ENCODE measurements around the gene WFDC1. TPM values are rescaled to one million over a fixed set of nuclear protein-coding genes. Genes with fewer than 3 reads are reported as not detected.

The WFDC1 gene
- total and polyA plus RNA-seq, 7 donors: 3.0 to 173 (median 15.3) TPM

GRCh38 chr16:84369105-84369504 is 74.4 kb downstream of the WFDC1 start:
- no peak for DNase-seq
- H3K9me3 ChIP-seq: no peaks in the 10 kb centered on the region
- peaks cover 0 to 9% (median 8%) of the 10 kb centered on the region in 4 donors for H3K4me1 ChIP-seq
- TF ChIP-seq POLR2AphosphoS5 (IDR thresholded peaks at IDR 0.05) (no peak), EP300 (IDR thresholded peaks at IDR 0.05) (no peak)
- 6 to 44% methylated on average over 7 of the region's 7 CpGs for WGBS, 2 donors
- peak overlapping the region in 1 of 4 donors; percentile 4 for H3K4me3 ChIP-seq
- intact Hi-C loops (cut with DNase I): no loop called here
- H3K27ac ChIP-seq: peak overlapping the region in 1 of 4 donors; percentile 35
- no peaks in the 10 kb centered on the region for H3K36me3 ChIP-seq
- H3K27me3 ChIP-seq: peaks cover 21 to 61% (median 36%) of the 10 kb centered on the region in 3 donors

DNA sequence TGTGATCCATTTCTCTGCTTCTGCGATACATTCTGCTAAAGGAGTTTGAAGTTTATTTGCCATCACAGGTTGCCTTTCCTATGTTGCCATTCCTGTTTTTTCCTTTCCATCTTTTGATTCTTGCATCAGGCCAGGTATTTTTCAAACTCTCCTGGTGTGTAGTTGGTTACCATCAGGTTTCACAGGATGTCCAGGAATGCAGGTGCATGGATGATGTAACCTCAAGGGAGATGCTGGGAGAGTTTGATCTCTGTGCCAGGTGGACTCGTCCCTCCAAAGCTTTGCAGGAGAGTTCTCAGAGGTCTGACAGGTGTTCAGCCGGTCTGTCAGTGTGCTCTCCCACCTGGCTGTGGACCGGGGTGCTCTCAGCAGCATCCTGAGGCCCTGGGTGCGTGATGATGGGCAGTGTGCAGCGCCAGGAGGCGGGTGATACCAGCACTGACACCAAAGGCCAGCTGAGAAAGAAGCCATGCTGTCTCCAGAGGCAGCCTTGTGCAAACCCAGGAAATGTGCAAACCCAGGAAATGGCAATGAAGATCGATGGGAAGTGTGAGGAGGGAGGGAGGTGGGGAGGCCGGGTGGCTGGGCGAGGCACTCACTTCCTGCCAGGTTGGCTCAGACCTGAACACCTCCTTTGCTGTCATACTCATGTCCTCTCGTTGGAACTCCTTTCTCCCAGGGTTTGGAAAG is 75.4 kb downstream of the WFDC1 start:
- 13 to 47% methylated on average over 11 of the region's 11 CpGs for WGBS, 2 donors
- TF ChIP-seq POLR2AphosphoS5 (IDR thresholded peaks at IDR 0.05): no peak
- TF ChIP-seq, protein P1, sequence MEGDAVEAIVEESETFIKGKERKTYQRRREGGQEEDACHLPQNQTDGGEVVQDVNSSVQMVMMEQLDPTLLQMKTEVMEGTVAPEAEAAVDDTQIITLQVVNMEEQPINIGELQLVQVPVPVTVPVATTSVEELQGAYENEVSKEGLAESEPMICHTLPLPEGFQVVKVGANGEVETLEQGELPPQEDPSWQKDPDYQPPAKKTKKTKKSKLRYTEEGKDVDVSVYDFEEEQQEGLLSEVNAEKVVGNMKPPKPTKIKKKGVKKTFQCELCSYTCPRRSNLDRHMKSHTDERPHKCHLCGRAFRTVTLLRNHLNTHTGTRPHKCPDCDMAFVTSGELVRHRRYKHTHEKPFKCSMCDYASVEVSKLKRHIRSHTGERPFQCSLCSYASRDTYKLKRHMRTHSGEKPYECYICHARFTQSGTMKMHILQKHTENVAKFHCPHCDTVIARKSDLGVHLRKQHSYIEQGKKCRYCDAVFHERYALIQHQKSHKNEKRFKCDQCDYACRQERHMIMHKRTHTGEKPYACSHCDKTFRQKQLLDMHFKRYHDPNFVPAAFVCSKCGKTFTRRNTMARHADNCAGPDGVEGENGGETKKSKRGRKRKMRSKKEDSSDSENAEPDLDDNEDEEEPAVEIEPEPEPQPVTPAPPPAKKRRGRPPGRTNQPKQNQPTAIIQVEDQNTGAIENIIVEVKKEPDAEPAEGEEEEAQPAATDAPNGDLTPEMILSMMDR (IDR thresholded peaks at IDR 0.05): no peak
- TF ChIP-seq POLR2A (IDR thresholded peaks at IDR 0.05): no peak
- no peak for TF ChIP-seq EP300 (IDR thresholded peaks at IDR 0.05)
- intact Hi-C loops (cut with DNase I): no loop called here
- no peaks in the 10 kb centered on the region for H3K9me3 ChIP-seq
- H3K4me1 ChIP-seq: peaks cover 0 to 9% (median 8%) of the 10 kb centered on the region in 4 donors
- no peak overlapping the region for H3K27ac ChIP-seq
- DNase-seq: no peak
- H3K4me3 ChIP-seq: no peak overlapping the region
- H3K36me3 ChIP-seq: no peaks in the 10 kb centered on the region
- peaks cover 21 to 62% (median 36%) of the 10 kb centered on the region in 3 donors for H3K27me3 ChIP-seq

- intact Hi-C loops (cut with DNase I): no loop called here
- Histone ChIP-seq H3K27me3 (peaks cover 21 to 62% (median 36%) of the 10 kb centered on the region in 3 donors), H3K4me3 (no peak overlapping the region), H3K36me3 (no peaks in the 10 kb centered on the region), H3K9me3 (no peaks in the 10 kb centered on the region), H3K4me1 (peaks cover 0 to 9% (median 8%) of the 10 kb centered on the region in 4 donors), H3K27ac (no peak overlapping the region)
- no peak for DNase-seq
- TF ChIP-seq POLR2AphosphoS5 (IDR thresholded peaks at IDR 0.05) (no peak), EP300 (IDR thresholded peaks at IDR 0.05) (no peak), POLR2A (IDR thresholded peaks at IDR 0.05) (no peak)
- TF ChIP-seq, protein P1 (IDR thresholded peaks at IDR 0.05): no peak
- 23 to 64% methylated on average over 8 of the region's 8 CpGs for WGBS, 2 donors
Observed at GRCh38 chr16:84370723-84371552, 76.3 kb downstream of the WFDC1 start.

DNA sequence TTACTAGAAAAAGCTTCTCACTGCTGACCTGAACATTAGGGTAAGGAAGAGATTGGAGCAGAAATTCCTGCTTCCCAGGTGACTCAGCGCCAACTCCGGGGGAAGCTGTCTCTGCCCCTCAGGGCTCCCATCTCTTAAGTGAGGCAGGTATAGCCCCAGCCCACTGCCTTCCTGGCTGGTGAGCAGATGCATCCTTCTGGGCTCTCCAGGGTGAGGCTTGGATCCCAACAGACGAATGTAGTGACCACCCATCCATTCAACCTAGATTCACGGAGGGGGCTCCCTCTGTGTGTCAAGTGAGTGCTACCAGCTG is 76.8 kb downstream of the WFDC1 start:
- WGBS, 2 donors: 52 to 81% methylated on average over 4 of the region's 4 CpGs
- no peak for DNase-seq
- intact Hi-C loops (cut with DNase I): no loop called here
- Histone ChIP-seq H3K27me3 (peaks cover 21 to 62% (median 36%) of the 10 kb centered on the region in 3 donors), H3K9me3 (no peaks in the 10 kb centered on the region), H3K4me3 (no peak overlapping the region), H3K27ac (no peak overlapping the region), H3K36me3 (no peaks in the 10 kb centered on the region), H3K4me1 (peaks cover 0 to 9% (median 8%) of the 10 kb centered on the region in 4 donors)
- no peak for TF ChIP-seq POLR2A (IDR thresholded peaks at IDR 0.05)
- TF ChIP-seq POLR2AphosphoS5 (IDR thresholded peaks at IDR 0.05): no peak

- H3K9me3 ChIP-seq: no peaks in the 10 kb centered on the region
- no peak for DNase-seq
- intact Hi-C loops (cut with DNase I): no loop called here
- WGBS, 2 donors: 47 to 75% methylated on average over 10 of the region's 10 CpGs
- TF ChIP-seq POLR2A (IDR thresholded peaks at IDR 0.05): no peak
- TF ChIP-seq POLR2AphosphoS5 (IDR thresholded peaks at IDR 0.05): no peak
- TF ChIP-seq, protein P1 (IDR thresholded peaks at IDR 0.05): no peak
- TF ChIP-seq EP300 (IDR thresholded peaks at IDR 0.05): no peak
- H3K4me1 ChIP-seq: no peaks in the 10 kb centered on the region
- no peak overlapping the region for H3K27ac ChIP-seq
- H3K4me3 ChIP-seq: no peak overlapping the region
- peaks cover 8 to 37% (median 16%) of the 10 kb centered on the region in 3 donors for H3K27me3 ChIP-seq
- no peaks in the 10 kb centered on the region for H3K36me3 ChIP-seq
Observed at GRCh38 chr16:84373907-84374489, 79.3 kb downstream of the WFDC1 start.

Data from sigmoid colon (tissue), 7 donors.